ENCODE measurements around the gene COQ9. TPM values are rescaled to one million over a fixed set of nuclear protein-coding genes. Genes with fewer than 3 reads are reported as not detected.

COQ9 gene
- total RNA-seq, 2 donors from 2014 or later, result 56.4 to 68.6 TPM

- Histone ChIP-seq H3K36me3 (no peaks in the 10 kb centered on the region), H3K27ac (peak overlapping the region; percentile 78 to 85), H3K4me3 (peak overlapping the region; percentile 84 to 91), H3K4me1 (replicated peaks) (no peaks in the 10 kb centered on the region), H3K27me3 (replicated peaks; ENCODE audit: insufficient read depth) (no peaks in the 10 kb centered on the region), H3K9me3 (no peaks in the 10 kb centered on the region)
- DNase-seq (ENCODE audit: low spot score), result no peak
- WGBS, result 6% methylated on average over 16 of the region's 28 CpGs
- intact Hi-C loops (cut with DNase I), result no loop called here
- no peak for TF ChIP-seq POLR2A (IDR thresholded peaks at IDR 0.05)
- TF ChIP-seq POLR2AphosphoS5 (IDR thresholded peaks at IDR 0.05), result no peak
- no peak for TF ChIP-seq CTCF (IDR thresholded peaks at IDR 0.05)
These were observed 621 bp upstream of the COQ9 start for GRCh38 chr16:57446531-57447185.

GRCh38 chr16:57452021-57452420 is 4.7 kb downstream of the COQ9 start:
- Histone ChIP-seq H3K36me3 (peaks cover 6 to 10% of the 10 kb centered on the region in 2 donors), H3K27ac (no peak overlapping the region), H3K4me3 (no peak overlapping the region), H3K27me3 (replicated peaks; ENCODE audit: insufficient read depth) (no peaks in the 10 kb centered on the region), H3K9me3 (no peaks in the 10 kb centered on the region), H3K4me1 (replicated peaks) (no peaks in the 10 kb centered on the region)
- WGBS, result 92% methylated on average over 10 of the region's 10 CpGs
- no peak for DNase-seq (ENCODE audit: low spot score)
- intact Hi-C loops (cut with DNase I), result no loop called here
- TF ChIP-seq CTCF (IDR thresholded peaks at IDR 0.05) (no peak), POLR2AphosphoS5 (IDR thresholded peaks at IDR 0.05) (no peak), POLR2A (IDR thresholded peaks at IDR 0.05) (no peak)

- H3K4me1 ChIP-seq (replicated peaks), result no peaks in the 10 kb centered on the region
- H3K27me3 ChIP-seq (replicated peaks; ENCODE audit: insufficient read depth), result no peaks in the 10 kb centered on the region
- WGBS, result 1% methylated on average over 43 of the region's 47 CpGs
- peaks cover 0 to 17% of the 10 kb centered on the region in 2 donors for H3K36me3 ChIP-seq
- peak; percentile 71 for DNase-seq (ENCODE audit: low spot score)
- peak within 1 kb of the TSS; percentile 94 to 98 for H3K4me3 ChIP-seq
- peak; percentile 65 for TF ChIP-seq POLR2A (IDR thresholded peaks at IDR 0.05)
- peak; percentile 93 for TF ChIP-seq POLR2AphosphoS5 (IDR thresholded peaks at IDR 0.05)
- peak; percentile 71 to 97 (median 94) for TF ChIP-seq CTCF (IDR thresholded peaks at IDR 0.05)
- H3K27ac ChIP-seq, result peak within 1 kb of the TSS; percentile 81 to 90
- no peaks in the 10 kb centered on the region for H3K9me3 ChIP-seq
- intact Hi-C loops (cut with DNase I), result no loop called here
These were observed 15.1 kb downstream of the COQ9 start, which contains the start of gene POLR2C for GRCh38 chr16:57462209-57462977. TSS of gene POLR2C (plus strand) at chr16:57462679. CDS start at chr16:57462725, 46 bp downstream.

- intact Hi-C loops (cut with DNase I), result no loop called here
- peak overlapping the region; percentile 81 to 90 for H3K27ac ChIP-seq
- H3K27me3 ChIP-seq (replicated peaks; ENCODE audit: insufficient read depth), result no peaks in the 10 kb centered on the region
- H3K4me1 ChIP-seq (replicated peaks), result no peaks in the 10 kb centered on the region
- 2% methylated on average over 16 of the region's 16 CpGs for WGBS
- DNase-seq (ENCODE audit: low spot score), result no peak
- TF ChIP-seq POLR2AphosphoS5 (IDR thresholded peaks at IDR 0.05) (no peak), POLR2A (IDR thresholded peaks at IDR 0.05) (no peak), CTCF (IDR thresholded peaks at IDR 0.05) (no peak)
- H3K4me3 ChIP-seq, result peak overlapping the region; percentile 94 to 98
- no peaks in the 10 kb centered on the region for H3K9me3 ChIP-seq
- peaks cover 0 to 15% of the 10 kb centered on the region in 2 donors for H3K36me3 ChIP-seq
These were observed 15.7 kb downstream of the COQ9 start for GRCh38 chr16:57462978-57463362.
